ENCODE results near the gene CES3.
A peak's percentile ranks its signal among the peaks of the same experiment; 100 is the strongest.

Gene CES3

DNA sequence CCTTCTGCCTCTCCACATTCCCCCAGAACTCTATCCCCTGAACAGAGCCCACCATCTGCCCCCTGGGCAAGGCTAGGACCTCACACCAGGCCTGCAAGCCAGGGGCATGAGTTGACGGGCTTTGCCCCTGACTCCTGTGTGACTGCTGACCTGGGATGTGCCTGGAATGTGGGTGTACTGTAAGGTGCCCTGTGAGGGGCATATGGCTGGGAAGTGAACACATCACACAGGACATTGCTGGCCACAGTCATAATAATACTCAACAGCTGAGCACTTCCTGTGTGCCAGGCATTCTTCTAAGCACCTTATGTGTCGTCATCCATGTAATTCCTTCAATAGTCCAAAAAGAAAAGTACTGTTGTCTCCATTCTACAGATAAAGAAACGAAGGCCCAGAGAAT lies 40.7 kb downstream of the CES3 start:
- no peak for DNase-seq (ENCODE audit: low read depth in 2 of 2)

DNA sequence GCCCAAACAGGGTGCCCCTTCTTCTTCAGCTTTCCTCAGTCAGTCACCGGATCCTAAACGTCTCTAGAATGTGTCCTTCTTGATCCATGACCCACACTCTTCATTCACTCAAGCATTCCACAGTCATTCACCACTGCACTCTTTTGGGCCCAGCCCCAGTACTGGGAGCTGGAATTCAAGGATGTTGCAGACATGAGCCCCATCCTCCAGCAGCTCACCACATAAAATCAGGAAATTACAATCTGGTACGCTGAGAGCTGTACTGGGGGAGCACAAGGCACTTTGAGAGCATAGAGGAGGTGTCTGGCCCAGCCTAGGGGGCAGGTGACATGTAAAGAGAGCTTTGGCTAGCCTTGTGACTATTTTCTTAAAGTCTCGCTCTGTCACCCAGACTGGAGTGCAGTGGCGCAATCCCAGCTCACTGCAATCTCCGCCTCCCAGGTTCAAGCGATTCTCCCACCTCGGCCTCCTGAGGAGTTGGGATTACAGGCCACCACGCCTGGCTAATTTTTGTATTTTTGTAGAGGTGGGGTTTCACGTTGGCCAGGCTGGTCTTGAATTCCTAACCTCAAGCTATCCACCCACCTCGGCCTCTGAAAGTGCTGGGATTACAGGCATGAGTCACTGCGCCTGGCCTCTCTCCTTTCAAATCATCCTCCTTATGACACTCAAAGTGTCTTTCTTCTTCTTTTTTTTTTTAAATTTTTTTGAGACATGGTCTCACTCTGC lies 46.0 kb downstream of the CES3 start:
- no peak for DNase-seq (ENCODE audit: low read depth in 2 of 2)

DNA sequence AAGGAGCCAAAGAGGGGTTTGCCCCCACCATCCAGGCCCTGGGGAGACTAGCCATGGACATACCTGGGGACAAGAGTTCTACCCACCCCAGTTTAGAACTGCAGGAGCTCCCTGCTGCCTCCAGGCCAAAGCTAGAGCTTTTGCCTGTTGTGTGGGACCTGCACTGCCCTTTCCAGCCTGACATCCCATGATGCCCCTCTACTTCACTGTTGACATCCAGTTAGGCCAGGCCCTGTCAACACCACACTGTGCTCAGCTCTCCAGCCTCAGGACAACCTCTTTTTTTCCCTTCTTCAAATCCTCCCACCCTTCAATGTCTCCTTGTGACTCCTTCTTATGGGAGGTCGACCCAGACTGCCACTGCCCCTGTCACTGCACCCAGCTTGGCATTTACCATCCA lies 48.1 kb downstream of the CES3 start:
- no peak for DNase-seq (ENCODE audit: low read depth in 2 of 2)

GRCh38 chr16:67011274-67011673 lies 50.2 kb downstream of the CES3 start:
- no peak for DNase-seq (ENCODE audit: low read depth in 2 of 2)

- no peak for DNase-seq (ENCODE audit: low read depth in 2 of 2)
Observed at GRCh38 chr16:67013233-67013822, 52.3 kb downstream of the CES3 start.

DNA sequence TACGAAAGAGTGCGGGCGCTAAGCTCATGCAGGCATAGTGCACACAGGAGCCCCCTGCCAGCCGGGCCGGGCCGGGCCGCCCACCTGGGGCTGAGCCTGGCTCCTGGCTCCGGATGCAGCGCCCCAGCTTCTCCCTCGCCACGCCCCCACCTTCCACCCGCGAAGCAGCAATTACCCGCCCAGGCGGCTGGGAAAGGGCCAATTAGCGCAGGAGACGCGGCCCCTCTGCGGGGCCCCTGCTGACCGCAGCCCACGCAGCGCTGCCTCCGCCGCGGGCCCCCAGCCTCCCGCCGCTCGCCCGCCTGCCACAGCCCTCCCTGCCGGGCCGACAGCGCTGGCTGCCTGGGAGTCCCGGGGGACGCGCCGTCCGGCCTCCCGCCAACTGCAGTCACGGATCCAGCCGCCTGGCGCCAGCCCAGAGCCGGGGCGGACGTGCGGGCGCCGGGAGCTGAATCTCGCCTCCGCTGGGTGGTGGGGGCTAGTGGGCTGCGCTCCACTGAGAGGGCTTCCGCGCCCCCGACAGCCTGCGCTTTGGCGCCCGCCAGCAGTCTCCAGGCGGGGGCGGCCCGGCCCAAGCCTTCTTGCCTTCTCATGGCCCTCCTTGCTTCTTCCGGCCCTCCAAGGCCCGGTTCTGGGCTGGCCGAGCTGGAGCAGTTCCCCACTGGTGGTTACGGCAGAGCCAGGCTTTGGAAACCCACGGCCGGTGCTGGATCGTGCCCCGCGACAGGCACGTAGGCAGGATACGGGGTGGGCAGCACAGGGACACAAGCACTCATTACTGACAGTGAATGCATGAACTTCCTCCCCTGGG lies 53.0 kb downstream of the CES3 start:
- DNase-seq (ENCODE audit: low read depth in 2 of 2) = peak; percentile 57 to 81

GRCh38 chr16:67014634-67015312 lies 53.7 kb downstream of the CES3 start:
- no peak for DNase-seq (ENCODE audit: low read depth in 2 of 2)

DNA sequence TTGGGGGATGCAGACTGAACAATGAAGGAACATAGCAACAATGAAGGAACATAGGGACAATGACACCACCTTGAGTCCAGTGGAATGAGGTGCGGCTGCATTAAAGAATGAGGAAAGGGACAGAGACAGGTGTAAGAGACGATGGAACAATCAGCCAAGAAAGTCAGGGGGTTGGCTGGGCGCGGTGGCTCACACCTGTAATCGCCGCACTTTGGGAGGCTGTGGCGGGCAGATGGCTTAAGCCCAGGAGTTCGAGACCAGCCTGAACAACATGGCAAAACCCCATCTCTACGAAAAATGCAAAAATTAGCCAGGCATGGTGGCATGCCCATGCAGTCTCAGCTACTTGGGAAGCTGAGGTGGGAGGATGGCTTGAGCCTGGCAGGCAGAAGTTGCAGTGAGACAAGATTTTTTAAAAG lies 54.3 kb downstream of the CES3 start:
- DNase-seq (ENCODE audit: low read depth in 2 of 2) = no peak

DNA sequence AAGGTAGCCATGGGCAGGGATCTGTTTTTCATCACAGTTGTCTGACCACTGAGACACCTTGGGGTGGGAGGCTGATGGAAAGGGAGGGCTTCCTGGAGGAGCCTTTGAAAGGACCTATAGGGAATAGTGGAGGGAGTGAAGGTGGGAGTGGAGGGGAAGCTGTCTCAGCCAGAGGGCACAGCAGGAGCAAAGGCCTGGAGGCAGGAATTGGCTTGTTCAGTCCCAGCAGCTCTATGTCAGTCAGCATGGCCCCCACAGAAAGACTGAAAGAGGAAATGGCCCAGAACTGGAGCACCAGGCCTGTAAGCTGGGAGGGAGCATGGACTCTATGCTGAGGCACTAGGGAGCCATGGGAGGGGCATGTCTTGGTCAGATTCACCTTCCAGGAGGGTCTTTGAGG lies 55.1 kb downstream of the CES3 start:
- no peak for DNase-seq (ENCODE audit: low read depth in 2 of 2)

GRCh38 chr16:67016681-67017420 lies 55.8 kb downstream of the CES3 start:
- DNase-seq (ENCODE audit: low read depth in 2 of 2) = no peak

GRCh38 chr16:67017421-67017750 lies 56.3 kb downstream of the CES3 start:
- no peak for DNase-seq (ENCODE audit: low read depth in 2 of 2)

DNA sequence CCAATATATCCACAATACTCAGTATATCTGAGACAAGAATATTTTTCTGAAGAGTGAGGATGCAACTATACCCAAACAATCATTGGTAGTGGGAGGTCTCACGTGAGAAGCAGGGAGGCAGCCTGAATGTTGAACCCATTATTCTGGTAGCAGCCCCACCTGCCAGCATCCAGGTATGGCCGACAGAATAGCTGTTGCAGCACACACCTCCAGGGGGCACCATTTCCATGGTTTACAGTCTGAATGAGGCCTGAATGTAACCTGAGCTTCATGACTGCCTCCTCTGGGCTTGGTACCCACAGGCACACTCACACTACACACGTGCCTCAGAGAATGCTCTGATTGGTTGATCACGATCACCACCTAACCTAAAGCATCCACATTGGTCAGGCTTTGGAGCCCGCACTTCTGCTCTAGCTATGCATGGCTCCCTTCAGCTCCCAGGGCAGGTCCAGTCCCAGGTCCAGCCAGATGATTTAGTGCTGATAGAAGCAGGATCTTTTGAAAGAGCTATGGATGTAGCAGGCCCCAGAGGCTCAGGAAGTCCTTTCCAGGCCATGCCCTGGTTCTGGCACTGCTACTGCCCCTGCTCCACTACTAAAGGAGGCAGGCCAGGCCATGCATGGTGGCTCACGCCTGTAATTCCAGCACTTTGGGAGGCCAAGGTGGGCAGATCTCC lies 56.9 kb downstream of the CES3 start:
- peak; percentile 83 to 90 for DNase-seq (ENCODE audit: low read depth in 2 of 2)

GRCh38 chr16:67019171-67019570 lies 58.1 kb downstream of the CES3 start:
- DNase-seq (ENCODE audit: low read depth in 2 of 2) = no peak

GRCh38 chr16:67021321-67021720 lies 60.3 kb downstream of the CES3 start:
- no peak for DNase-seq (ENCODE audit: low read depth in 2 of 2)

GRCh38 chr16:67022531-67023214 lies 61.6 kb downstream of the CES3 start:
- DNase-seq (ENCODE audit: low read depth in 2 of 2) = no peak

- DNase-seq (ENCODE audit: low read depth in 2 of 2) = no peak
Observed at GRCh38 chr16:67023689-67024088, 62.6 kb downstream of the CES3 start.

Data from activated CD4-positive, alpha-beta T cell treated with anti-CD3 and anti-CD28 coated beads for 24 hours (primary cell).